HG02885 (cell line): ENCODE results near the gene BMAL1.

ENCODE experiments used
- ATAC-seq: cut with Tn5 transposase; IDR thresholded peaks from one replicate; pipeline ENCODE4 v1.9.1; 2021; ENCODE audit warnings: mild to moderate bottlenecking; ENCODE audit not compliant: unreplicated experiment, poor library complexity

Gene BMAL1

GRCh38 chr11:13336246-13336878 lies 58.8 kb downstream of the BMAL1 start:
- ATAC-seq = no peak

DNA sequence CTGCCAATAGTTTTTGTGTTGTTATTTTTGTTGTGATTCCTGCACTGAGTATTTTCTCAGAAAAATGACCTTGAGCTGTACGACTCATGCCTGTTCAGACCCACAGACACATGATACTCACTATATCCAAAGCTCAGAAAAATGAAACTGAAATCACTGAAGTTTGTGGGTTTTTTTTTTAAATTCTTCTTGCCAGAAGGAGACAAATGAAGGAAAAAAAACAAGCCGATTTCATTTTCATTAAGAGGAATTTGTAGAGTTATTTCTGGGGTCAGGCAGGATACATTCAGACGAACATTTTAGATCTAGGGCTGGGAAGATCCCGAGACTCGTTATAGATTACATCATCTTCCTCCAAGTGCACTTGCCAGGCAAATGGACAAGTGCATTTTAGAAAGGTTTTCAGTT lies 60.4 kb downstream of the BMAL1 start:
- no peak for ATAC-seq

DNA sequence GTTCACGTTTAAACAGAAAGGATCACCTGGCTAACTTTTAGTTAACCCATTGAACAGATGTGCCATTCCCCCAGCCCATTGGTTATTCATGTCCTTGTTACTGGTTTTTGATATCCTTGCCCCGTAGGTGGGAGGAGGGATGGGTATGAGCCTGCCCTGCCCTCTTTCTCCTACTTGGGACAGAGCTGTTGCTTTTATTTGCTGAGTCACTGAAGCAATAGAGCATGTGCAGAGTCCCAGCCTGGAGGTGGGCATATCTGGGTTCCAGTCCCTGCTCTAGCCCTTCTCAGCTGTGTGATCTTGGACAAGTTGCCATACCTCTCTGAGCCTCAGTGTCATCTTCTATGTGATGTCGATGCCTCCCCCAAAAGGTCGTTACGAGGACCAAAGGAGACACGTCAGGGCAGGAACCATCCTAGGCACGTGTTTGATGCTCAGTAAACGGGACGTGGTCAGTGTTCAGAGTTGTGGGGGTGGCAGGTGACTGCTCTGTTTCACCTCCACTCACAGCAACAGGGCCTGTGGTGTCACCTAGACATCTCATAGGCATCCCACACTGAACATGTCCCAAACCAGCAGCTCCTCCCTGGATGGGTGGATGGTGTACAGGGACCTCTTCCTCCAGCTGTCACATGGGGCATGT lies 61.0 kb downstream of the BMAL1 start:
- no peak for ATAC-seq

GRCh38 chr11:13339195-13340153 lies 61.9 kb downstream of the BMAL1 start:
- no peak for ATAC-seq

- ATAC-seq = no peak
Observed at GRCh38 chr11:13341026-13341425, 63.4 kb downstream of the BMAL1 start.

GRCh38 chr11:13343067-13343466 lies 65.5 kb downstream of the BMAL1 start:
- peak; percentile 52 for ATAC-seq

GRCh38 chr11:13343931-13344717 lies 66.5 kb downstream of the BMAL1 start:
- ATAC-seq = peak; percentile 46

DNA sequence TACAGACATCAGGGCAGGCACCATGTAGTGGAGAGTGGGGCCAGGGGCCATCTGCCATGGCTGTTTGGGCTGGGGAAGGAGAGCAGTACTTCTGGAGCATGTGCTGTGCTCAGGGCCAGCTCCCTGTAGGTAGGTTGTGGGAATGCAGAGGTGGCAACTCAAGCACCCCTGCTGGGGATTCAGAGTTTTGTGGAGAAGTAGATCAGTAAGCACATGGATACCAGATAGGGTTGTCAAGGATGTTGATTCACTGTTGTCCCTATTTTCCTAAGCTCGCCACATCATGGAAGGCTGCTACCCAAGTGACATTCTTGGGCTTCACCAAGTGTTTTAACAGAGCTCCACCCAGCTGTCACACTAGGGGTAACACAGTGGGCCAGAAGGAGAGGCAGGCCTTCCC lies 67.2 kb downstream of the BMAL1 start:
- ATAC-seq = no peak

- ATAC-seq = no peak
Observed at GRCh38 chr11:13346470-13346869, 68.9 kb downstream of the BMAL1 start.

GRCh38 chr11:13347901-13348300 lies 70.3 kb downstream of the BMAL1 start:
- no peak for ATAC-seq

GRCh38 chr11:13348305-13348704 lies 70.7 kb downstream of the BMAL1 start:
- peak; percentile 49 for ATAC-seq

- no peak for ATAC-seq
Observed at GRCh38 chr11:13349046-13349445, 71.5 kb downstream of the BMAL1 start.

- no peak for ATAC-seq
Observed at GRCh38 chr11:13349581-13349980, 72.0 kb downstream of the BMAL1 start.

DNA sequence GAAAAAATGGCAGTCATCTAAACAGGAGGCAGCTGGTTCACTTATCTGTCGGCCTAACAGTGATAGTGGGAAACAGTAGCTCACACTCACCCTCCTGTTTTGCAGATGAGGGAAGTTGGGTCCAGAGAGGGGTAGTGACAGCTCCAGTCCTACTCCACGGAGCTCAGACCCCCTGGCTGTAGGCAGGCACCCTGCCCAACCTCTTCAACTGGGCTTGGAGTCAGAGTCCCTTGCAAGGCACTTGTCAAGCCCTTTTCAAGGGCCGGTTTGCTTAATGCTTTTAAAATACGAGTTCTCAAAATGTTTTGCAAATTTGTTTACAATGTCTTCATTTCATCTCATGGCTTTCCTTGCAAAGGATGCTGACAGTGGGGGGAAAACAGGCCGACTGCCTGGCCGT lies 75.1 kb downstream of the BMAL1 start:
- ATAC-seq = no peak

DNA sequence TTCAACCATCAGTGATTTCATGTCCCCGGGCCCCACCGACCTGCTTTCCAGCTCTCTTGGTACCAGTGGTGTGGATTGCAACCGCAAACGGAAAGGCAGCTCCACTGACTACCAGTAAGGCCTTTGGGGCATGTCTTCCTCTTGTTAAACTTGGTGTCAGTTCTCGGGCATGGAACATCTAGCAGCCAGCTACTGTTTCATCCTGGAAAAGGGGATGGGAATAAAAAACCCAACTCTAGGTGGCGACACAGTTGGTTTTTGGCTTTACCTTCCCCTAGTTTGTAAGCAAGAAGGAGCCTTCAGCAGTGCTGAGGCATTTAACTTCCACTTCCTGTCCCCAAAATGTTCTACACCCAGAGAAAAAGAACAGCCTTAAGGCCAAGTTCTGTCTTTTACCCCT lies 76.7 kb downstream of the BMAL1 start:
- ATAC-seq = no peak

DNA sequence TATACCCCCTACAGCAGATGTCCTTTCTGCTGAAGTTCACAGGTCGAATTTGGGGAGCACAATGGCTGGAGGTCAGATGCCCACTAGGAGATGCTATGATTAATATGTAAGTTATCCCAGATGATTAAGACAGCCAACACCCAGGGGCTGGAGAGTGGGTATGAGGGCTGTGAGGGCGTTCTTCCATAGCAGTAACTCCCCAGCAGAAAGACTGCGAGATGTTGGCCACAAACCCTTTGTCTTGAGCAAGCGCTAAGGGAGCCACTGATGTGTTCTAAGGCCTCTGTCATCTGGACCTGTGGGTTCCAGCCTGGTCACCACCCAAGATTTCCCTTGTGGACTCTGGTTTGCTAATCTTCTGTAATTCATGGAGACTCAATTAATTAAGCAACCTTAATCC lies 77.6 kb downstream of the BMAL1 start:
- no peak for ATAC-seq

DNA sequence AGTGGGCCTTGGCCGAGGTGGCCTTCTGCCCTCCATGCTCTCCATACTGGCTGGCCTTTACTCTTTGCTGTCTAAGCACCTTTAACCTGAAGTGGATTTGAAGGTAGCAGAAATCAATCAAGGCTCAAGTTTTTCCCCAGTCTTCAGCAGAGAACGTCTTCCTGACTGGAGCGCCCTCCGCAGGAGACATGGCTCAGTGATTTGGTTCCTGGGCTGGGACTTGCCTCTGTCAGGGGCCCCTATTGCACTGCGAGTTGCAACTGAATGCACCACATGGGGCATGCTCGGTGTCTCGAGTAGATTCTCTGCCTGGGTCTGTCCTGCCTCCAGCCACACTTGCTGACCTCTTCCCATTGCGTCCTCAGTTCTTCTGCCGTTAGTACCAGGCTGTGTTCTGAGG lies 79.6 kb downstream of the BMAL1 start:
- no peak for ATAC-seq

GRCh38 chr11:13358596-13359270 lies 81.1 kb downstream of the BMAL1 start:
- no peak for ATAC-seq

GRCh38 chr11:13362596-13363109 lies 85.1 kb downstream of the BMAL1 start:
- ATAC-seq = no peak

GRCh38 chr11:13364388-13364787 lies 86.8 kb downstream of the BMAL1 start:
- ATAC-seq = no peak
